HEK293T (cell line): ENCODE results near the gene P3H3.

Experiments used
- ELF4 ChIP-seq: fragments of 450-650 bp; IDR thresholded peaks from 2 replicates; pipeline ENCODE4 v1.6.1; 2017; ENCODE audit warnings: antibody characterized with exemption
- FOXA1 ChIP-seq: fragments of 450-650 bp; IDR thresholded peaks from 2 replicates; pipeline ENCODE4 v1.6.1; 2016; ENCODE audit warnings: mild to moderate bottlenecking
- FOXM1 ChIP-seq: fragments of 450-650 bp; IDR thresholded peaks from 2 replicates; pipeline ENCODE4 v1.6.1; 2017; ENCODE audit warnings: mild to moderate bottlenecking, borderline replicate concordance
- L3MBTL2 ChIP-seq: fragments of 450-650 bp; conservative IDR thresholded peaks from 2 replicates; pipeline ENCODE4 v1.6.1; 2016; ENCODE audit warnings: mild to moderate bottlenecking
- NFRKB ChIP-seq: fragments of 450-650 bp; IDR thresholded peaks from 2 replicates; pipeline ENCODE4 v1.6.1; 2016; ENCODE audit warnings: mild to moderate bottlenecking, moderate library complexity
- SP1 ChIP-seq: fragments of 450-650 bp; IDR thresholded peaks from 2 replicates; pipeline ENCODE4 v1.6.1; 2017
- ZNF384 ChIP-seq: fragments of 450-650 bp; IDR thresholded peaks from 2 replicates; pipeline ENCODE4 v1.6.1; 2016

DNA sequence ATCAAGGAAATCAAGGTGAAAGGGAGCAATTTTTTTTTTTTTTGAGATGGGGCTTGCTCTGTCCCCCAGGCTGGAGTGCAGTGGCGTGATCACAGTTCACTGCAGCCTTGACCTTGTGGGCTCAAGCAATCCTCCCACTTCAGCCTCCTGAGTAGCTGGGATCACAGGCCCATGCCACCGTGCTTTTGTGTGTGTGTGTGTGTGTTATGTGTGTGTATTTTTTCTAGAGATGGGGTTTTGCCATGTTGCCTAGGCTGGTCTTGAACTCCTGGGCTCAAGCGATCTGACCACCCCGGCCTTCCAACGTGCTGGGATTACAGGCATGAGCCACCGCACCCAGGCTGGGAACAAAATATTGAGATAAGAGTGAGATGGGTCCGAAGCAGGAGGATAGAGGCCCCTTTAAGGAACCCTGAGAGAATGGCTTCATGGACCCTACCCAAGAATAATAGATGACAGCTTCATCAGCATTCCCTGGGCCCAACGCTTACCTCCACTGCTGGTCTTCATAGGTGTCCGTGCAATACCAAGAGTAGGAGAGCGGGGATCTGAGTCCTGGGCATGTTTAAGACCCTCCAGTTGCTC, 21.9 kb downstream of the P3H3 start:
- TF ChIP-seq NFRKB, result no peak
- no peak for TF ChIP-seq ZNF384
- no peak for TF ChIP-seq ELF4
- TF ChIP-seq FOXM1, result no peak
- TF ChIP-seq FOXA1, result no peak
- TF ChIP-seq SP1, result no peak
- TF ChIP-seq L3MBTL2, result no peak
